H1 (cell line): ENCODE results near the gene TACC2. TPM values are rescaled to one million over a fixed set of nuclear protein-coding genes. Genes with fewer than 3 reads are reported as not detected.
"Not testable (repeated sequence)": the region's sequence is repeated elsewhere in the genome, so short reads cannot be mapped to it uniquely, and the experiment has no call there.

ENCODE experiments used
- CTCF ChIA-PET: fragments of 300-600 bp; sonication (Branson Sonifier 250); formaldehyde crosslinking; loops from one replicate; lab custom pipeline; 2021; ENCODE audit not compliant: partially characterized antibody; lab: Charles Lee
- POLR2A ChIA-PET: fragments of 300-600 bp; sonication (Branson Sonifier 250); formaldehyde crosslinking; loops from one replicate; lab custom pipeline; 2021; ENCODE audit warnings: inconsistent platforms; ENCODE audit not compliant: partially characterized antibody; lab: Charles Lee
- DNase-seq, 2 experiments: peaks; one replicate each; pipeline versions ENCODE4 v3.0.0 to v3.0.0-alpha.2; 2010 to 2022; ENCODE audit warnings: low spot score in 2 of 2, low read depth in 1 of 2, mixed read lengths in 1 of 2
- FAIRE-seq: peaks from 2 replicates; lab custom pipeline; 2011; peaks lifted over from hg19 to GRCh38; lab: Jason Lieb, UNC
- H2AFZ ChIP-seq: 2 replicates; pipeline ENCODE4 v1.8.1; 2012; ENCODE audit warnings: low read length, inconsistent platforms
- H2AK5ac ChIP-seq: 2 replicates; pipeline ENCODE4 v1.6.1; 2013; ENCODE audit warnings: low read depth, low read length
- H2BK120ac ChIP-seq: replicated peaks from 2 replicates; pipeline ENCODE3; 2013; ENCODE audit warnings: low read depth, low read length, inconsistent platforms
- H2BK12ac ChIP-seq: 2 replicates; pipeline ENCODE4 v1.6.1; 2013; ENCODE audit warnings: low read depth, low read length
- H2BK15ac ChIP-seq: 2 replicates; pipeline ENCODE4 v1.6.1; 2013; ENCODE audit warnings: low read length
- H2BK20ac ChIP-seq: 2 replicates; pipeline ENCODE4 v1.6.1; 2013; ENCODE audit warnings: low read length
- H2BK5ac ChIP-seq: 2 replicates; pipeline ENCODE4 v1.6.1; 2013; ENCODE audit warnings: low read depth, low read length
- H3K14ac ChIP-seq: 2 replicates; pipeline ENCODE4 v1.6.1; 2013; ENCODE audit warnings: inconsistent platforms; ENCODE audit not compliant: insufficient read length
- H3K18ac ChIP-seq: 2 replicates; pipeline ENCODE4 v1.6.1; 2013; ENCODE audit warnings: low read length; ENCODE audit errors: extremely low read depth
- H3K23ac ChIP-seq: 2 replicates; pipeline ENCODE4 v1.6.1; 2013; ENCODE audit warnings: inconsistent platforms; ENCODE audit not compliant: insufficient read length
- H3K23me2 ChIP-seq: 2 replicates; pipeline ENCODE4 v1.6.1; 2013; ENCODE audit warnings: low read depth, low read length
- H3K27ac ChIP-seq: 2 replicates; pipeline ENCODE4 v1.6.1; 2011; ENCODE audit warnings: low read depth, low read length, inconsistent platforms
- H3K27me3 ChIP-seq, 4 experiments: replicated peaks in 1 of 4; 1 replicate in 1 of 4; 2 replicates in 3 of 4; pipeline versions ENCODE4 v1.6.1 to v1.8.1; 2011 to 2013; ENCODE audit warnings: low read length in 3 of 4, mild to moderate bottlenecking in 3 of 4, inconsistent platforms in 2 of 4, mixed read lengths in 2 of 4, moderate library complexity in 1 of 4; ENCODE audit not compliant: control insufficient read depth in 3 of 4, insufficient read depth in 3 of 4; ENCODE audit errors: extremely low read depth in 1 of 4
- H3K36me3 ChIP-seq, 4 experiments: 2 replicates each; pipeline versions ENCODE4 v1.6.1 to v1.8.1; 2011 to 2013; ENCODE audit warnings: mild to moderate bottlenecking in 4 of 4, low read length in 3 of 4, moderate library complexity in 2 of 4, control low read depth in 1 of 4, inconsistent platforms in 1 of 4; ENCODE audit not compliant: insufficient read depth in 4 of 4, control insufficient read depth in 2 of 4
- H3K4ac ChIP-seq: replicated peaks from 2 replicates; pipeline ENCODE3; 2013; ENCODE audit warnings: low read length, low read depth, mixed read lengths, inconsistent platforms; ENCODE audit not compliant: insufficient read length
- H3K4me1 ChIP-seq, 4 experiments: replicated peaks in 1 of 4; 1 replicate in 1 of 4; 2 replicates in 3 of 4; pipeline versions ENCODE4 v1.6.1 to v1.8.1; 2011 to 2013; ENCODE audit warnings: low read length in 3 of 4, inconsistent platforms in 2 of 4, mixed read lengths in 1 of 4; ENCODE audit not compliant: insufficient read depth in 4 of 4, control insufficient read depth in 3 of 4
- H3K4me2 ChIP-seq, 2 experiments: 2 replicates each; pipeline versions ENCODE4 v1.6.1 to v1.8.1; 2011 to 2013; ENCODE audit warnings: low read depth in 2 of 2, low read length in 2 of 2, control low read depth in 1 of 2, inconsistent platforms in 1 of 2, mild to moderate bottlenecking in 1 of 2; ENCODE audit not compliant: insufficient read depth in 1 of 2
- H3K4me3 ChIP-seq, 4 experiments: fragments of 200-600, 300-600 bp in 1 of 4; sonication (generic), shearing (Covaris generic), sonication (Bioruptor Twin) in 1 of 4; 2 replicates each; pipeline versions ENCODE4 v1.5.1 to v1.8.1; 2011 to 2016; ENCODE audit warnings: low read length in 4 of 4, low read depth in 3 of 4, control low read depth in 2 of 4, inconsistent platforms in 2 of 4, mild to moderate bottlenecking in 2 of 4, mixed read lengths in 1 of 4, moderate library complexity in 1 of 4; ENCODE audit not compliant: insufficient read depth in 2 of 4; ENCODE audit errors: extremely low read depth in 1 of 4
- H3K56ac ChIP-seq: replicated peaks from 2 replicates; pipeline ENCODE3; 2013; ENCODE audit warnings: low read depth, mild to moderate bottlenecking, mixed read lengths, low read length, inconsistent platforms; ENCODE audit not compliant: insufficient read length
- H3K79me1 ChIP-seq: 2 replicates; pipeline ENCODE4 v1.6.1; 2013; ENCODE audit warnings: low read depth, low read length, control low read depth
- H3K79me2 ChIP-seq, 2 experiments: 2 replicates each; pipeline versions ENCODE4 v1.6.1 to v1.8.1; 2012 to 2013; ENCODE audit warnings: low read length in 2 of 2, mild to moderate bottlenecking in 2 of 2, inconsistent platforms in 1 of 2; ENCODE audit not compliant: insufficient read depth in 2 of 2, control insufficient read depth in 1 of 2
- H3K9ac ChIP-seq, 4 experiments: replicated peaks in 1 of 4; 1 replicate in 1 of 4; 2 replicates in 3 of 4; pipeline versions ENCODE4 v1.6.1 to v1.8.1; 2011 to 2013; ENCODE audit warnings: low read depth in 3 of 4, low read length in 3 of 4, control low read depth in 2 of 4, mild to moderate bottlenecking in 2 of 4, moderate library complexity in 2 of 4, inconsistent platforms in 1 of 4; ENCODE audit errors: extremely low read depth in 1 of 4
- H3K9me3 ChIP-seq, 2 experiments: 2 replicates each; pipeline versions ENCODE4 v1.6.1 to v1.8.1; 2012 to 2013; ENCODE audit warnings: mild to moderate bottlenecking in 2 of 2, moderate library complexity in 2 of 2, control low read depth in 1 of 2, inconsistent platforms in 1 of 2, low read depth in 1 of 2, low read length in 1 of 2, mixed read lengths in 1 of 2; ENCODE audit not compliant: insufficient read depth in 2 of 2
- H4K20me1 ChIP-seq, 2 experiments: replicated peaks in 1 of 2; 2 replicates each; pipeline versions ENCODE3 to v1.8.1; 2011 to 2013; ENCODE audit warnings: inconsistent platforms in 2 of 2, low read length in 2 of 2, mild to moderate bottlenecking in 1 of 2; ENCODE audit not compliant: insufficient read depth in 2 of 2, control insufficient read depth in 1 of 2
- H4K5ac ChIP-seq: 2 replicates; pipeline ENCODE4 v1.6.1; 2013; ENCODE audit warnings: low read length, low read depth, mixed read lengths, inconsistent platforms; ENCODE audit not compliant: insufficient read length
- H4K8ac ChIP-seq: 2 replicates; pipeline ENCODE4 v1.8.0; 2013; ENCODE audit warnings: mild to moderate bottlenecking, moderate library complexity, low read length, inconsistent platforms; ENCODE audit not compliant: insufficient read depth; ENCODE audit errors: extremely low read depth
- H4K91ac ChIP-seq: replicated peaks from 2 replicates; pipeline ENCODE3; 2013; ENCODE audit warnings: low read length, mixed read lengths, inconsistent platforms; ENCODE audit not compliant: insufficient read length
- WGBS, 2 experiments: shearing (Covaris generic) in 1 of 2; methylation state at CpG; one replicate each; pipeline versions ENCODE4 v1.1.6 to v1.1.7; 2013 to 2015; ENCODE audit warnings: low lambda C conversion rate in 2 of 2, mixed read lengths in 2 of 2, inconsistent platforms in 1 of 2, low coverage in 1 of 2, missing lambda C conversion rate in 1 of 2; ENCODE audit not compliant: insufficient replicate concordance in 2 of 2, insufficient coverage in 1 of 2, insufficient read length in 1 of 2; ENCODE audit errors: extremely low coverage in 1 of 2, missing lambda C conversion rate in 1 of 2; 5-methylcytosine and 5-hydroxymethylcytosine counted together
- polyA plus RNA-seq, 7 experiments: library from polyadenylated mRNA; depleted of rRNA in 3 of 7; stranded (reverse) in 5 of 7; unstranded in 2 of 7; fragments of >200 nt in 5 of 7; fragments of 200-250 nt in 2 of 7; gene quantifications; 1 replicate in 5 of 7; 2 replicates in 1 of 7; 4 replicates in 1 of 7; pipeline versions ENCODE4 v1.2.1 to v1.2.3, GENCODE V29; 2011 to 2013; ENCODE audit warnings: missing spikeins in 2 of 7, mixed read lengths in 2 of 7
- total RNA-seq: library from RNA; stranded (reverse); fragmentation: NEBNext Ultra II Directional; extraction: Animal tissue kit (Norgen Biotek cat#: 25700); gene quantifications from 2 replicates; pipeline ENCODE4 v1.2.1, GENCODE V29; 2021

Gene TACC2
- total and polyA plus RNA-seq, 2 of the 8 experiments (the other 6 are each of a cell fraction or from before 2014, with no cell fraction given) = 21.2 to 46.6 TPM

- not testable (repeated sequence) for H3K27me3 ChIP-seq, H3K79me2 ChIP-seq, H3K4ac ChIP-seq, H3K9me3 ChIP-seq, H2BK120ac ChIP-seq, H2BK12ac ChIP-seq, H3K36me3 ChIP-seq, H3K14ac ChIP-seq, FAIRE-seq, H4K5ac ChIP-seq, H3K18ac ChIP-seq, H3K56ac ChIP-seq, H2BK5ac ChIP-seq, H2AFZ ChIP-seq, H2AK5ac ChIP-seq, H2BK15ac ChIP-seq, H4K91ac ChIP-seq, H3K79me1 ChIP-seq, DNase-seq, H2BK20ac ChIP-seq, H3K4me3 ChIP-seq, H3K23ac ChIP-seq, H3K27ac ChIP-seq, H3K23me2 ChIP-seq, H3K4me2 ChIP-seq, H3K9ac ChIP-seq, H4K8ac ChIP-seq, H4K20me1 ChIP-seq, H3K4me1 ChIP-seq
- WGBS, 2 experiments = 90% methylated on average over 13 of the region's 13 CpGs; no CpG with 5 or more reads in 1 of the 2 experiments
- POLR2A ChIA-PET = interaction anchor here (0.6 kb wide), 1 partner anchor 27 kb away, joined by 4 read pairs; no protein-coding TSS in a partner anchor
- CTCF ChIA-PET = interaction anchor here (0.6 kb wide), 1 partner anchor 13 kb away, joined by 4 read pairs; no protein-coding TSS in a partner anchor
These were observed 119.8 kb downstream of the TACC2 start for GRCh38 chr10:122108786-122109185.
